Brain microvascular endothelial cell (primary cell): ENCODE results near the gene HOXA13.

ENCODE experiments used
- DNase-seq: peaks from one replicate; pipeline ENCODE4 v3.0.0-alpha.2; 2020
- H3K27ac ChIP-seq: fragments of 250-450 bp; sonication (Bioruptor Pico); 2 replicates; pipeline ENCODE4 v1.5.1; 2020; ENCODE audit warnings: mild to moderate bottlenecking, moderate library complexity
- H3K27me3 ChIP-seq: fragments of 250-450 bp; sonication (Bioruptor Pico); replicated peaks from 2 replicates; pipeline ENCODE4 v1.5.1; 2020; ENCODE audit warnings: mild to moderate bottlenecking
- H3K36me3 ChIP-seq: fragments of 250-450 bp; sonication (Bioruptor Pico); replicated peaks from 2 replicates; pipeline ENCODE4 v1.5.1; 2020; ENCODE audit warnings: mild to moderate bottlenecking
- H3K4me3 ChIP-seq: 2 replicates; pipeline ENCODE4 v1.5.1; 2011; ENCODE audit warnings: low read depth, mild to moderate bottlenecking, control low read depth, low read length, moderate library complexity
- CTCF ChIP-seq: IDR thresholded peaks from 2 replicates; pipeline ENCODE4 v1.5.1; 2011; ENCODE audit warnings: low read depth, mild to moderate bottlenecking, moderate library complexity, low read length, control low read depth, inconsistent platforms; ENCODE audit errors: missing control alignments
- in situ Hi-C: cut with HindIII; loops from 2 replicates; pipeline ENCODE4 v1.10.0; 2017; ENCODE audit warnings: low sequenced_read_pairs, low pct_ligation_motif_present

HOXA13 gene

GRCh38 chr7:27221201-27221797 is 21.4 kb upstream of the HOXA13 start:
- Histone ChIP-seq H3K4me3 (no peak overlapping the region), H3K36me3 (no peaks in the 10 kb centered on the region), H3K27me3 (peaks cover 85% of the 10 kb centered on the region), H3K27ac (no peak overlapping the region)
- DNase-seq = no peak
- TF ChIP-seq CTCF = no peak
- in situ Hi-C loops = loop anchor here (25.0 kb wide), 1 partner anchor 366 kb away; no protein-coding TSS in a partner anchor

- Histone ChIP-seq H3K27me3 (peaks cover 85% of the 10 kb centered on the region), H3K4me3 (no peak overlapping the region)
- in situ Hi-C loops = loop anchor here (25.0 kb wide), 1 partner anchor 367 kb away; no protein-coding TSS in a partner anchor
These were observed 20.6 kb upstream of the HOXA13 start for GRCh38 chr7:27220440-27220955.

GRCh38 chr7:27219821-27220220 is 19.9 kb upstream of the HOXA13 start:
- Histone ChIP-seq H3K27me3 (peaks cover 85% of the 10 kb centered on the region), H3K27ac (no peak overlapping the region), H3K4me3 (no peak overlapping the region), H3K36me3 (no peaks in the 10 kb centered on the region)
- no peak for DNase-seq
- TF ChIP-seq CTCF = no peak
- in situ Hi-C loops = loop anchor here (25.0 kb wide), 1 partner anchor 367 kb away; no protein-coding TSS in a partner anchor

More at GRCh38 chr7:27220440-27220955, 20.6 kb upstream of the HOXA13 start:
- no peak overlapping the region for H3K27ac ChIP-seq
- H3K36me3 ChIP-seq = no peaks in the 10 kb centered on the region
- no peak for TF ChIP-seq CTCF
- DNase-seq = no peak

- no peak for DNase-seq
- peaks cover 85% of the 10 kb centered on the region for H3K27me3 ChIP-seq
These were observed 18.1 kb upstream of the HOXA13 start for GRCh38 chr7:27217951-27218350.

GRCh38 chr7:27215356-27215755 is 15.5 kb upstream of the HOXA13 start:
- no peak for TF ChIP-seq CTCF
- in situ Hi-C loops = loop anchor here (25.0 kb wide), 1 partner anchor 372 kb away; no protein-coding TSS in a partner anchor
- peaks cover 88% of the 10 kb centered on the region for H3K27me3 ChIP-seq
- DNase-seq = no peak
- H3K36me3 ChIP-seq = no peaks in the 10 kb centered on the region
- H3K4me3 ChIP-seq = no peak overlapping the region
- no peak overlapping the region for H3K27ac ChIP-seq

More at GRCh38 chr7:27217951-27218350, 18.1 kb upstream of the HOXA13 start:
- no peak for TF ChIP-seq CTCF
- in situ Hi-C loops = loop anchor here (25.0 kb wide), 1 partner anchor 369 kb away; no protein-coding TSS in a partner anchor
- Histone ChIP-seq H3K4me3 (no peak overlapping the region), H3K27ac (no peak overlapping the region), H3K36me3 (no peaks in the 10 kb centered on the region)
